Stimulated activated memory B cell treated with anti-CD40 and anti-IgM and Interleukin-4, amounts not matched to agents 10 μg/mL and 1 μg/mL and 100 μg/mL, for 72 hours (primary cell): Measurements from ENCODE around the gene NOL11.
"Not testable (repeated sequence)": the region's sequence is repeated elsewhere in the genome, so short reads cannot be mapped to it uniquely, and the experiment has no call there.

Source experiments
- ATAC-seq: fragments of 150-1000 bp; cut with Tn5 transposase; 2 replicates; pipeline ENCODE4 v1.10.0; 2021
- H3K27ac Mint-ChIP-seq: one replicate; pipeline ENCODE4 v1.8.0; 2022; ENCODE audit warnings: mild to moderate bottlenecking, mixed read lengths
- H3K27me3 Mint-ChIP-seq: one replicate; pipeline ENCODE4 v1.8.0; 2022; ENCODE audit warnings: mixed read lengths
- H3K36me3 Mint-ChIP-seq: one replicate; pipeline ENCODE4 v1.8.0; 2022; ENCODE audit warnings: mixed read lengths
- H3K4me1 Mint-ChIP-seq: one replicate; pipeline ENCODE4 v1.8.0; 2022; ENCODE audit warnings: mixed read lengths
- H3K4me3 Mint-ChIP-seq: one replicate; pipeline ENCODE4 v1.8.0; 2022; ENCODE audit warnings: mild to moderate bottlenecking, moderate library complexity, mixed read lengths
- H3K9me3 Mint-ChIP-seq: one replicate; pipeline ENCODE4 v1.8.0; 2022; ENCODE audit warnings: mixed read lengths

NOL11 gene

DNA sequence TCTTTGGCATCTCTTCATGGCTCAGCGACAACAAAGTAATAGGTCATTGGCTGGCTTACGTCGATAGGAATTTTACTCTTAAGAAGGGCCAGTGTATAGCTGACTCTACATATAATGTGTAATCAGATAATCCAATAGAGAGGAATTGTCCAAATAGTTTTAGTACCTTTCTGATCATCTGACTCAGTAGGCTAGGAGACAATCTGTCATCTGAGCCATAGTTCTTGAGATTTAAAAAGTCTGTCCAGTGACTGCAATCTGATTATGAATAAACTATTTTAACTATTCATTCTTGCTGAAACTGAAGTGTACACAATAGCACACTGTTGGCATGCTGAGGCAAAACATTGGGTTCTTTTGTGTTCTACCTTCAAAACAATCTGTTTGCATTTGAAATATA lies 21.4 kb upstream of the NOL11 start:
- H3K27me3 Mint-ChIP-seq: no peaks in the 10 kb centered on the region
- no peak for ATAC-seq
- H3K36me3 Mint-ChIP-seq: peaks cover 17% of the 10 kb centered on the region
- H3K27ac Mint-ChIP-seq: no peak overlapping the region
- H3K4me3 Mint-ChIP-seq: no peak overlapping the region
- H3K9me3 Mint-ChIP-seq: no peaks in the 10 kb centered on the region
- no peaks in the 10 kb centered on the region for H3K4me1 Mint-ChIP-seq

GRCh38 chr17:67696853-67697498 lies 20.8 kb upstream of the NOL11 start:
- Mint-ChIP-seq H3K9me3 (no peaks in the 10 kb centered on the region), H3K27ac (no peak overlapping the region), H3K36me3 (peaks cover 17% of the 10 kb centered on the region), H3K4me1 (no peaks in the 10 kb centered on the region), H3K27me3 (no peaks in the 10 kb centered on the region), H3K4me3 (no peak overlapping the region)
- ATAC-seq: no peak

- H3K27me3 Mint-ChIP-seq: no peaks in the 10 kb centered on the region
- no peaks in the 10 kb centered on the region for H3K9me3 Mint-ChIP-seq
- H3K36me3 Mint-ChIP-seq: no peaks in the 10 kb centered on the region
- no peak overlapping the region for H3K4me3 Mint-ChIP-seq
- ATAC-seq: no peak
- no peaks in the 10 kb centered on the region for H3K4me1 Mint-ChIP-seq
- no peak overlapping the region for H3K27ac Mint-ChIP-seq
These were observed 17.6 kb upstream of the NOL11 start for GRCh38 chr17:67700037-67700724.

- no peak overlapping the region for H3K27ac Mint-ChIP-seq
- no peak overlapping the region for H3K4me3 Mint-ChIP-seq
- H3K36me3 Mint-ChIP-seq: no peaks in the 10 kb centered on the region
- no peak for ATAC-seq
- no peaks in the 10 kb centered on the region for H3K9me3 Mint-ChIP-seq
- H3K4me1 Mint-ChIP-seq: no peaks in the 10 kb centered on the region
- H3K27me3 Mint-ChIP-seq: no peaks in the 10 kb centered on the region
These were observed 17.0 kb upstream of the NOL11 start for GRCh38 chr17:67700725-67701119.

GRCh38 chr17:67702861-67703260 lies 14.9 kb upstream of the NOL11 start:
- not testable (repeated sequence) for H3K27me3 Mint-ChIP-seq, H3K27ac Mint-ChIP-seq, H3K4me3 Mint-ChIP-seq, ATAC-seq, H3K4me1 Mint-ChIP-seq, H3K36me3 Mint-ChIP-seq, H3K9me3 Mint-ChIP-seq

DNA sequence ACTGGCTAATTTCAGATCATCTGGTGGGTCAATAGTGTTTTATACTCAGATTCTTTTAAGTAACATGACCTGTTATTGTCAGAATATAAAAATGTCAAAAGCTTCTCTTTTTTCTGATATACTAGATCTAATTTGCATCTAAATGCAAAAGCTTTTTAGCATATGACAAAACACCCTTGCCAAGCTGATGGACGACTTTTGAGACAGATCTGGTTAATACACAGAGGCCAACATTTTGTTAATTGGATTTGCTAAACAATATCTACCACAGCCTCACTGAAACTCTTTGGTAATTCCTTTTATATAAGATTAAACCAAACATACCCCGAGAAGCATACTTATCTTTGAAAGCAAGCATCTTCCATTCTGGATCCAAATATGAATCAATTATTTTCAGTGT lies 10.3 kb upstream of the NOL11 start:
- Mint-ChIP-seq H3K4me1 (no peaks in the 10 kb centered on the region), H3K27me3 (peaks cover 8% of the 10 kb centered on the region), H3K9me3 (no peaks in the 10 kb centered on the region), H3K36me3 (no peaks in the 10 kb centered on the region), H3K4me3 (no peak overlapping the region), H3K27ac (no peak overlapping the region)
- no peak for ATAC-seq

DNA sequence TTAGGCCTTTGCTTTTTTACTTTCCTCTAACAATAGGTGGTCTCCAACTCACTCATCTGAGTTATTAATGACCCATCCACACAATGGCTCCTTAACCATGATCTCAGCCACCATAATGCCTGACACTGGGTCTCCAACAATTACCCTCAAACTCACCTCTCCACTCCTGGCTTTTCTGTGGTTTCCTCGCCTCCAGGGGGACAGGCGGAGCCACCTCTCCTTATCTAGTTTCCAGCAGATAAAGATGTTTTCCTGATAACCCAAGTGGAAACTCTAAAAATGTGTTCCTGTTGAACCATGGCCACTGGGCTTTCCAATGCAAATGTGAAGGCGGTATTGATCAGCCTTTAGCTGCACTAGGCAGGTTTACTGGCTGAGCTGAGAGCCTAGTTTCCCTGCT lies 9.4 kb upstream of the NOL11 start:
- ATAC-seq: no peak
- no peaks in the 10 kb centered on the region for H3K4me1 Mint-ChIP-seq
- no peak overlapping the region for H3K4me3 Mint-ChIP-seq
- no peak overlapping the region for H3K27ac Mint-ChIP-seq
- peaks cover 8% of the 10 kb centered on the region for H3K27me3 Mint-ChIP-seq
- no peaks in the 10 kb centered on the region for H3K36me3 Mint-ChIP-seq
- H3K9me3 Mint-ChIP-seq: no peaks in the 10 kb centered on the region

GRCh38 chr17:67711916-67712315 lies 5.8 kb upstream of the NOL11 start:
- peaks cover 3% of the 10 kb centered on the region for H3K9me3 Mint-ChIP-seq
- H3K27me3 Mint-ChIP-seq: peaks cover 8% of the 10 kb centered on the region
- peaks cover 5% of the 10 kb centered on the region for H3K4me1 Mint-ChIP-seq
- no peak overlapping the region for H3K27ac Mint-ChIP-seq
- H3K36me3 Mint-ChIP-seq: peaks cover 4% of the 10 kb centered on the region
- no peak overlapping the region for H3K4me3 Mint-ChIP-seq
- ATAC-seq: no peak

- H3K27ac Mint-ChIP-seq: no peak overlapping the region
These were observed 5.4 kb upstream of the NOL11 start for GRCh38 chr17:67712375-67712774.

DNA sequence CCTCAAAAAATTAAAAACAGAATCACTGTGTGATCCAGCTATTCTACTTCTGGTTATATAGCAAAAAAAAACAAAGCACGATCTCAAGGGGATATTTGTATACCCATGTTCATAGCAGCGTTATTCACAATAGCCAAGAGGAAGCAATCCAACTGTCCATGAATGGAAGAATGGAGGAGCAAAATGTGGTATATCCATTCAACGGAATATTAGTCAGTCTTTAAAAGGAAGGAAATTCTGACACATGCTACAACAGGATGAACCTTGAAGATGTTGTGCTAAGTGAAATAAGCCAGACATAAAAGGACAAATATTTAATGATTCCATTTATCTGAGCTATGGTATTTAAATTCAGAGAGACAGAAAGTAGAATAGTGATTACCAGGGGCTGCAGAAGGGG lies 4.6 kb upstream of the NOL11 start:
- peaks cover 14% of the 10 kb centered on the region for H3K4me1 Mint-ChIP-seq
- H3K9me3 Mint-ChIP-seq: peaks cover 3% of the 10 kb centered on the region
- peaks cover 4% of the 10 kb centered on the region for H3K36me3 Mint-ChIP-seq
- H3K4me3 Mint-ChIP-seq: no peak overlapping the region
- peaks cover 8% of the 10 kb centered on the region for H3K27me3 Mint-ChIP-seq
- no peak overlapping the region for H3K27ac Mint-ChIP-seq
- no peak for ATAC-seq

More at GRCh38 chr17:67712375-67712774, 5.4 kb upstream of the NOL11 start:
- H3K4me1 Mint-ChIP-seq: peaks cover 10% of the 10 kb centered on the region
- H3K9me3 Mint-ChIP-seq: peaks cover 3% of the 10 kb centered on the region
- no peak for ATAC-seq
- H3K36me3 Mint-ChIP-seq: peaks cover 4% of the 10 kb centered on the region
- peaks cover 8% of the 10 kb centered on the region for H3K27me3 Mint-ChIP-seq
- H3K4me3 Mint-ChIP-seq: no peak overlapping the region

GRCh38 chr17:67716405-67716798 lies 1.3 kb upstream of the NOL11 start:
- Mint-ChIP-seq H3K4me1 (peaks cover 18% of the 10 kb centered on the region), H3K9me3 (peaks cover 3% of the 10 kb centered on the region), H3K36me3 (peaks cover 4% of the 10 kb centered on the region), H3K4me3 (no peak overlapping the region), H3K27me3 (no peaks in the 10 kb centered on the region), H3K27ac (peak overlapping the region; percentile 97)
- no peak for ATAC-seq

GRCh38 chr17:67717192-67717623 lies 528 bp upstream of the NOL11 start:
- H3K9me3 Mint-ChIP-seq: peaks cover 3% of the 10 kb centered on the region
- H3K36me3 Mint-ChIP-seq: peaks cover 11% of the 10 kb centered on the region
- peak overlapping the region; percentile 97 for H3K27ac Mint-ChIP-seq
- H3K27me3 Mint-ChIP-seq: no peaks in the 10 kb centered on the region
- ATAC-seq: no peak
- peak overlapping the region; percentile 100 for H3K4me3 Mint-ChIP-seq
- peaks cover 18% of the 10 kb centered on the region for H3K4me1 Mint-ChIP-seq

- peaks cover 11% of the 10 kb centered on the region for H3K36me3 Mint-ChIP-seq
- H3K9me3 Mint-ChIP-seq: peaks cover 3% of the 10 kb centered on the region
- ATAC-seq: peak; percentile 10
- H3K4me3 Mint-ChIP-seq: peak overlapping the region; percentile 100
- peak overlapping the region; percentile 97 for H3K27ac Mint-ChIP-seq
- H3K4me1 Mint-ChIP-seq: peaks cover 18% of the 10 kb centered on the region
- no peaks in the 10 kb centered on the region for H3K27me3 Mint-ChIP-seq
These were observed 697 bp downstream of the NOL11 start for GRCh38 chr17:67718325-67718941.

GRCh38 chr17:67725373-67725791 lies 7.6 kb downstream of the NOL11 start:
- H3K27ac Mint-ChIP-seq: no peak overlapping the region
- no peaks in the 10 kb centered on the region for H3K27me3 Mint-ChIP-seq
- peaks cover 6% of the 10 kb centered on the region for H3K4me1 Mint-ChIP-seq
- H3K36me3 Mint-ChIP-seq: peaks cover 58% of the 10 kb centered on the region
- no peak overlapping the region for H3K4me3 Mint-ChIP-seq
- ATAC-seq: no peak
- no peaks in the 10 kb centered on the region for H3K9me3 Mint-ChIP-seq

GRCh38 chr17:67725807-67726206 lies 8.1 kb downstream of the NOL11 start:
- H3K9me3 Mint-ChIP-seq: no peaks in the 10 kb centered on the region
- ATAC-seq: no peak
- H3K36me3 Mint-ChIP-seq: peaks cover 61% of the 10 kb centered on the region
- H3K27ac Mint-ChIP-seq: no peak overlapping the region
- H3K4me3 Mint-ChIP-seq: no peak overlapping the region
- H3K27me3 Mint-ChIP-seq: no peaks in the 10 kb centered on the region
- peaks cover 6% of the 10 kb centered on the region for H3K4me1 Mint-ChIP-seq
